HG02852 (cell line): ENCODE measurements around the gene SPINK1.
"Not testable (repeated sequence)": the region's sequence is repeated elsewhere in the genome, so short reads cannot be mapped to it uniquely, and the experiment has no call there.

Source experiments
- ATAC-seq: cut with Tn5 transposase; IDR thresholded peaks from one replicate; pipeline ENCODE4 v1.9.1; 2021; ENCODE audit warnings: mild to moderate bottlenecking, moderate library complexity; ENCODE audit not compliant: unreplicated experiment

Gene SPINK1

GRCh38 chr5:147809830-147810666 is 21.4 kb downstream of the SPINK1 start:
- ATAC-seq, result no peak

DNA sequence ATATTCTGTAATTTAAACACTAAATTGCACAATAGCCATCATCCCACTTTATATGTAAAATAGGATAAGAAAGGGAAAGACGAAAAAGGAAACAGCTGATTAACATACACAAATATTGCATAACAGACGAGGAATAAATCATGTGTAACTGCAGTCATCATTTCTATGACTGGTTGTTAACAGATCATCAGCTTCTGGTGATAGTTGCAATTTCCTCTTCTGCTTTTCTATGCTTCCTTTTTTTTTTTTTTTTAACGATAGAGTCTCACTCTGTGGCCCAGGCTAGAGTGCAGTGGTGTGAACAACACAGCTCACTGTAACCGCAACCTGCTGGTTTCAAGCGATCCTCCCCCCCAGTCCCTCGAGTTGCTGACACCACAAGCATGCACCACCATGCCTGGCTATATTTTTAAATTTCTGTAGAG is 26.4 kb downstream of the SPINK1 start:
- ATAC-seq, result peak; percentile 94

DNA sequence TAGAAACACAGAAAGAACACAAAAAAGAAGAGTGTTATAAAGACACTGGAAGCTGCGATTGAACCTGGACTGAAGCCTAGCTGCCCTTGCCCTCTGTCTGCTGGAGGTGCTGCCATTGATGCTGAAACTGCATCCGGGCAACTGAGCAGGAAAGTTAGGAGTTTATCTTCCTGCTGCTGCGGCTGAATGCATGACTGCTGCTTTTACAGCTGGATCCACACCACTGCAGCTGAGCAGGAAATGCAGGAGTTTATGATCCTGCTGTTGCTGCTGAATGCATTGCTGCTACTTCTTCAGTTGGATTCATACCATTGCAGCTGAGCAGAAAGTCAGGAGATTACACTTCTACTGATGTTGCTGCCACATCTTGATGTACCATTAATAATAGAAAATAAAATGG is 27.1 kb downstream of the SPINK1 start:
- ATAC-seq, result no peak

DNA sequence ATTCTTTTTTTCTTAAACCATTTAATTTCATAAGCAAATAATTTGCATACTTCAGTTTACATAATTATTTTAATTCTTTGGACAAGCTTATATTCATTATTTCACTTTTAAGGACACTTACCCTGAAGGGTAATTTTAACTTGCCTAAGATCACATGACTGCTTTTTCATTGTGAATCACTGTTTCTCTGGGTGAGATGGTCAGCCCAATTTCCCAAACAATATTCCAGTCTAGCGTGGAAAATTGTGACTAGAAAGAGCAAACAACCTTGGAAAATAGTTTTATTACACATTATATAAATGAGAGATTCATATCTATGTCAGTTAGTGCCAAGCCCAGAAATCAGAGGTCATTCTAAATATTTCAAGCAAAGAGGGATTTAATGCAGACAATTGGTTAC is 27.5 kb downstream of the SPINK1 start:
- ATAC-seq, result no peak

DNA sequence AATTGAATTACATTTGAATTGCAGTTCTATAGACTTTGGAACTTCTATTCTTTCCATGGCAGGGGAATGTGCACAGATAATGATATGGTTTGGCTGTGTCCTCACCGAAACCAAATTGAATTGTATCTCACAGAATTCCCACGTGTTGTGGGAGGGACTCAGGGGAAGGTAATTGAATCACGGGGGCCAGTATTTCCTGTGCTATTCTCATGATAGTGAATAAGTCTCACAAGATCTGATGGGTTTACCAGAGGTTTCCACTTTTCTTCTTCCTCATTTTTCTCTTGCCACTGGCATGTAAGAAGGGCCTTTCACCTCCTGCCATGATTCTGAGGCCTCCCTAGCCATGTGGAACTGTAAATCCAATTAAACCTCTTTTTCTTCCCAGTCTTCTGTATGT is 28.3 kb downstream of the SPINK1 start:
- not testable (repeated sequence) for ATAC-seq

DNA sequence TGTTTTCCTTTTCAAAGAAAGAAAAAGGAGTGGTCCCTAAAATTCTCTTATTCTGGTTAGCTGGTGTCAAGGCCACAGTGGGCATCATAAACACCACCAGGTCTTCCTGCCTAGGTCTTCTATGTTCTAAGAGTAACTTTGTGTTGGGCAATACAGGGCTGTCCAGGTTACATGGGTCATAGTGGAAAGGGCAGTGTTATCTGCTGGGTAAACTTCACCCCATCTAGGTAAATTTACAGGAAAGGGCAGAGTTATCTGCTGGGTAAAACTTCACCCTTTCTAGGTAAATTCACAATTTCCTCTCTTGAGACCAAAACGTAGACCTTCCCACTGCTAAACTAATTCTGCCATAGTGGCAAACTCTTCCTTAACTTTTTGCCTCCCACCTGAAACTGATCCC is 30.0 kb downstream of the SPINK1 start:
- ATAC-seq, result no peak

- ATAC-seq, result no peak
Observed at GRCh38 chr5:147800491-147800890, 31.0 kb downstream of the SPINK1 start.

DNA sequence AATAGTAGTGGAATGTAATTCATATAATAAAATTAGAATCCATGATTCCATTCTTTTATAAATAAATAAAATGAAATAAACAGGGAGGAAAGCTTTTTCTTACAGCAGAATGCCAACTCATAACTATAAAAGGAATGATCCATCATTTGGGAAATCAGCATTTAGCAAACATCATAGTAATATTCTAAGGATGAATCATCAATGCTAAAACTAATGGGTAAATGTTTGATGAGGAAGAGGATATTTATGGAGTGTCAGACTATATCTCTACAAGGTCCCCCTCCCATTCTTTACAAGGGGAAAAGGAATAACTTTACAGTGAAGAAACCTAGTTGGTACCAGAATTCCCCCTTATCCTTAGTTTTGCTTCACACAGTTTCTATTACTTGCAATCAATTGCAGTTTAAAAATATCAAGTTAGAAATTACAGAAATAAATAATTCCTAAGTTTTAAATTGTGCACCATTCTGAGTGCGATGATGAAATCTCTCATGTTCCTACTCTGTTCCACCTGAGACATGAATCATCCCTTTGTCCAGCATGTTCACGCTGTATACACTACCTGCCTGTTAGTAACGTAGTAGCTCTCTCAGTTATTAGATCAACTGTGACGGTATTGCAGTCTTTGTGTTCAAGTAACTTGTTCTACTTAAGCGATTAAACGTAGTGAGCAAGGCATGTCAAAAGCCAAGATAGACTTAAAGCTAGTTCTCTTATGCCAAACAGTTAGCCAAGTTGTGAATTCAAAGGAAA is 34.7 kb downstream of the SPINK1 start:
- no peak for ATAC-seq

DNA sequence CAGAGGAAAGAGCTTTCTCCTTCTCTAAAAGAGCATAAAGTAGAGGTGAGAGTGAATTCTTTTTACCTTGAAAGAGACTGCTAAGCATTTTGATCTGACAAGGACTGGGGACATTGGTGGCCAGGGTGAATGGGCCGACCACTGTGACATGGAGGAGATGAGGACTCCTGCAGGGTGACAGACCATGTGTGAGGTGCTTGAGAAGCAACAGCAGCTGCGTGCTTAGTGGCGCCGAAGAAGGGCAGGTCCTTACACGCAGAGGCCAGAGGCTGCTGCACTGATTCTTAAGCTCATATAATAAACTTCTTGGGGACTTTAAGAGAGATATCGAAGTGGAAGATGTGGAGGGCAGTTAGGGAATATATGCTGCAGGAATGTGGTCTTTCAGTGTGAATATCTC is 40.3 kb downstream of the SPINK1 start:
- ATAC-seq, result no peak

DNA sequence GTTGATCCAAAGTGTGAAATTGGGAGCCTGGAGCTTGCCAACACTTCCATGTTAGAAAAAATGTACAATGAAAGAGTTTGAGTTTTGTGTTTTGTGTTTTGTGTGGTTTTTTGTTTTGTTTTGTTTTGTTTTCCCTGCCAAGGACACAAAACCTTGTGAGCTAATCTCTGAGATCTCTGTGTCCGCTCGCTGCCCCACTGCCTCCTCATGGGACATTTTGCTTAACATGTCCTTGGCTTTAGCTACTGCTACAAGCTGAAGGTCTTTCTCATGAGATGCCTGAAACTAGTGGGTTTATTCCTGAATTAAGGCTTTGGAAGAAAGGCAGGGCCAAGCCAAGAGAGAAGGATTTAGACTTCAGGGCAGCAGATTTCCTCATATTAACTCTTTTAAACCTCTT is 41.7 kb downstream of the SPINK1 start:
- no peak for ATAC-seq

DNA sequence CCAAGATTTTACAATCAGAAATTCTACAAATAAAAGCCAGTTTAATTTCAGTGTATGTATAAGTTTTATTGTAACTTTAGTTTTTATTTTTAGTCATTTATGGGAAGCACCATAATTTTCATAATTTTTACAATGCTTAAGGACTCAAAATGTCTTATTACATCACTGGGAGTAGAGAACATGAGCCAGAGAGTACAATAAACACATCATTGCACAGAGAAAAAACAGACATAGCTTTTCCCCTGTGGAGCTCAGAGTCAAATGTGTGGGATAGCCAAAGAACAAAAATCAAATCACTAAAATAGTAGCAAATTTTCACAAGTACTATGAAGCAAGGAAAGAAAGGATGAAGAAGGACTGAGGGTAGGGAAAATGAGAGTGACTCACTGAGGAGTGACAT is 43.4 kb downstream of the SPINK1 start:
- ATAC-seq, result no peak

- ATAC-seq, result no peak
Observed at GRCh38 chr5:147786142-147786541, 45.3 kb downstream of the SPINK1 start.

DNA sequence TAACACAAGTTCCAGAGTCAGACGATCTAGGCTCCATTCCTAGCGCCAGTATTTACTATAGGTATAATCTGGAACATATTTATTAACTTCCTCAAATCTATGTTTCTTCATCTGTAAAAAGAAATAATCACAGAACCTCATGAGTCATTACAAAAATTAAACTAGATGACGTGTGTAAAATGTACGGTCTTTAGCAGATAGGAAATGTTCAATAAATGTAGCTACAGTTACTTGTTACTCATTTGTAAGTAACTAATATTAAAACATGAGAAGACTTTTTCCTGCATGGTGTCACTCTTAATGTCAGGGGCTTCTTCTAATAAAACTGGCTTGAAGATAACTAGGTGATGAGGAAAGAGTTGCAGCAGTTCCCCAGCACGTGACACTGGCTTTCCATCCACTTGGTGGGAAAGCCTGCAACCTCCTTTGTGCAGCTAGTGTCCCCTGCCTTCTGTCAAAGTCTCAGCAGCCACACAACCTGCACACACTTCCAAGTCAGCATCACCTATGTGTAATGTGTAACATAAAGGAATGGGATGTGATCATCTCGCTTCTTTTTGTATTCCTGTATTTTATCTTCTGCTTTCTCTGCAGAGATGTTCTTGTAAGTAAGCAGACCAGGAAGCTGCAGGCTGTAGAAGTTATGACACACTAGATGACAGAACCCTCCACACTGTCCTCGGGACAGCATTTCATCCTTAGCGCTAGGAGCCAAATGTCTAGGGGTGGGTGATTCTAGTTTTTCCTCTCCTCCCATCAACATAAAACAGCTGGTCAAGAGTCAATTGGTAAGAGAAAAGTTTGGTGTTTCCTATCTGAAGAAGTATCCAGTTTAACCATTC is 47.1 kb downstream of the SPINK1 start:
- no peak for ATAC-seq

DNA sequence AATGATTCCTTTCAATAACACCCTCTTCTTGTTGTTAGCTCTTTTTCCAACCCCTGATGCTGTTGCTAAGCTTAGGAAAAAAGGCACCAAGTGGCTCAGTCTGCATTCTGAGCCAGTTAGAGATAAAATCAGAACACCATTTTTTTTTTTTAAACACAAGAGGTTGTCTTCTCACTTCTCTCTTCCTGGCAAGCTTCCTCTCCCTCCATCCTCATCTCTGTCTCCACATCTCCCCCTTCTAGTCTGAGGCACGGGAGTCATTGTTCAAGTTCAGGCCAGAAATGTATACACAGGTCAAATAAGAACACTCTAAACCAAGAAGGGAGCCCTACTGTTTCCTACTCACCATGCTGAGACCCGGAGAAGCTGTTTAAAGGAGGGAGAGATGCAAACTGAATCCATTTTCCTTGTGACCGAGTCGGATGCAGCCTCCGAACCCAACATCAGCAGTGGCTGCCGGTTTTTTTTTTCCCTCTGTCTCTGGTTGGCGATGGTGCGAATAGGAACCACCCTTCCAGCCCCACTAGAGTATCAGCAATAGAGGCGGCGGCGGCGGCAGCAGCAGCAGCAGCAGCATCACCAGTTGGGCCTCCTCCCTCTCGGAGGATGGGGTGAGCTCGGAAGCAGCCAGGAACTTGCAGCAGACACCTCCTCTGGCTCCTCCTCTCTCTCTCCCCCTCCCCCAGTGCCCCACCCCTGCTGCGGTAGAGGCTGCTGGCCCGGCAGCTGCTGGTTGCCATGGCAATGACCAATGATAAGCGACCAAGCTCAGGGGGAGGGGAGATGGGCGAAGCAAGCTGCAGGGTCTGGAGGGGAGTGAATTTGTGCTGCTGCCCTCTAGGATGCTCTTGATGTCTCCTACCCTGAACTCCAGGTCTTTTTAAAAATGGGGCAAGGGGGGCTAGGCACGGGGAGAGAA is 49.1 kb downstream of the SPINK1 start, which contains the start of gene JAKMIP2:
JAKMIP2 (minus strand) TSS at position 619 of the 919 bp plus-strand sequence. CDS start 110,922 bp downstream, outside the sequence.
- peak; percentile 95 for ATAC-seq

GRCh38 chr5:147780924-147781573 is 50.4 kb downstream of the SPINK1 start:
- ATAC-seq, result no peak

DNA sequence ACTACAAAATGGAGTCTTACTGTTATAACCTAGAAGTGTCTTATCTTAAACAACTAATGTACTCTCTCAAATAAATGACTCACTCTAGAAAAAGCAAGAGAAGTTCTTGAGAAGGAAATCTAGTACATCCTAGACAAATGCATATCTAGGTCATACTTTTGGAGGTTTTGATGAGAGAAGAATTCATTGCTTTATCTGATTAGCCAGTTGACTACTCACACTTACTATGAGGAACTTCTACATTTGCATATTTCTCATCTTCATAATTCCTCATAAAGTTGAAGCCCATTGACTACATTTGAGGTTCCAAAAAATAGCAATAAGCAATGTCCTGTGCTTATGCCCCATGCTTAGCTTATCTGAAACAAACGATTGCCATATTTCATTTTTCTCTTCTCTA is 51.8 kb downstream of the SPINK1 start:
- ATAC-seq, result no peak

- ATAC-seq, result no peak
Observed at GRCh38 chr5:147776989-147777388, 54.5 kb downstream of the SPINK1 start.
